Bladder microvascular endothelial cell (primary cell): ENCODE data around the gene DEGS2. TPM values are rescaled to one million over a fixed set of nuclear protein-coding genes. Genes with fewer than 3 reads are reported as not detected.

Experiments used
- total RNA-seq: library from RNA; depleted of rRNA; stranded (reverse); fragments of >200 nt; gene quantifications from 2 replicates; pipeline ENCODE4 v1.2.3, GENCODE V29; 2014

Gene DEGS2
- 0.31 TPM in 1 of 2 replicates, not detected in the other for total RNA-seq

DNA sequence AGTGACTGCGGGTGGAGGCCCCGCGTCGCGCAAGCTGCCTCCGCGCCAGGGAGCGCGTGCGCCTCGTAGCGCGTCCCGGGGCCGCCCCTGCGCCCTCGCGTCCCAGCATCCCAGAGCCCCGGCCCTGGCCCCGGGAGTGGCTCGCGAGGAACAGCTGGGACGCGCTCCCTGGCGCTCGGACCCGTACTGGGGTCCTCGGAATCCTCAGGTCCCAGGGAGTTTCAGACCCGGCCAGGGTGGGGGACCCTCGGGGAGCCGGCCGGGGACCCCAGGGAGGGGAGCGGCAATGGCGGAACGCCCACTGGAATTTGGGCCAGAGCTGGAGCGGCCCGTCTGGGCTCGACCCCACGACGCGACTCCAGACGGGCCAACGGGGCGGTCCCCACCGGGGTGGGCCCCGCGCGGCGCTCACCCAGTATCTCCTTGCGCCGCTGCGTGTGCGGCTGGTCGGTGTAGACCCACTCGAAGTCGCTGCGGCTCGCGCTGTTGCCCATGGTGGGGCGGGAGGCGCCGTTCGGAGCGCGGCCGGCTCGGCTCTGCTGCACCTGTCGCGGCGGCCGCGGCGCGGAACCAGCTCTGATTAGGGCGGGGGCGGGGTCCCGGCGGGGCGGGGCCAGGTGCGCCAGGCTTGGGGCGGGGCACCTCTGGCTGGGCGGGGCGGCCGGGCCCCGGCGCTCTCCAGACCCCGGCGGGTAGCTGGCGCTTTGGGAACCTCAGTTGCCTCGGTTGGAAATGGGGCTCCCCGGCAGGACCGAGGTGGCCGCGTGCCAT is at the start of gene DEGS2:
TSS of gene DEGS2 (minus strand) at position 552 of the 771 bp plus-strand sequence. CDS start at position 494, 58 bp downstream.

Other genes with a start within 250 kb of the DEGS2 start
- 4.7 and 25.6 TPM in 2 replicates for gene EVL, start 94.2 kb downstream of the DEGS2 start, total RNA-seq
- 39.8 and 61.2 TPM in 2 replicates for gene YY1, start 79.5 kb upstream of the DEGS2 start, total RNA-seq
- 53.4 and 112 TPM in 2 replicates for gene SLC25A29, start 146.8 kb upstream of the DEGS2 start, total RNA-seq
- gene SLC25A47, start 163.7 kb upstream of the DEGS2 start, total RNA-seq: not detected in 2 replicates
- gene WDR25, start 216.8 kb upstream of the DEGS2 start, total RNA-seq: 17.3 and 19.1 TPM in 2 replicates